Measurements from ENCODE around the gene RBFOX1.

DNA sequence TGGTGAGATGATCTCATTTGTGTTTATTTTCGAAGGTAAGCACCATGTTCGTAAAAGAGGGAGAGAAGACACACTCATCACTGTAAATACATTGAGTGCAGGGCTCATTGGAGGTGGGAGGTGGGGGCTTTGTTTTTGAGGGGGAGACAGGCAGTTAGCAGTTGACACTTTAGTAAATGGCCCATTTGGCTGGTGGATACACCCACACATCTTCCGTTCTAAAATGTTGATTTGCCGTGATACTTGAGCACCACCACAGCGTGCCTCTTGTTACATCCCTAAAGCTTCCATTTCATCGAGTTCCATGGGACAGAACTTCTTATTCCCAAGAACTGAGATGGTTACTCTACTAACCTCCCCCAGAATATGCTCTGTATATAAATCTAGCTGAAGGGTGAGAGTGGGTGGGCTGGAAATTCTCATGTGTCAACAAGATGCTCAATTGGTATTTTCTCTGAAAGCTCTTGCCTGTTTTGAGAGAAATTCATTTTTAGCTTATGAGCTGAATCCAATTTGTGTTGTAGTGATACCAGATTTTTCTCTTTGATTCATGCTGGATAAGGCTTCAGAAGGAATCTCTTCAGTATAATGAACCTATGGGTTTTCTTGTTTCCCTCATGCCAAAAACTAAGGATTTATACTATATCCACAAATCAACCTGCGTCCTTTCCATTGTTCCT lies 314.3 kb downstream of the RBFOX1 start:
- TF ChIP-seq, protein P1, sequence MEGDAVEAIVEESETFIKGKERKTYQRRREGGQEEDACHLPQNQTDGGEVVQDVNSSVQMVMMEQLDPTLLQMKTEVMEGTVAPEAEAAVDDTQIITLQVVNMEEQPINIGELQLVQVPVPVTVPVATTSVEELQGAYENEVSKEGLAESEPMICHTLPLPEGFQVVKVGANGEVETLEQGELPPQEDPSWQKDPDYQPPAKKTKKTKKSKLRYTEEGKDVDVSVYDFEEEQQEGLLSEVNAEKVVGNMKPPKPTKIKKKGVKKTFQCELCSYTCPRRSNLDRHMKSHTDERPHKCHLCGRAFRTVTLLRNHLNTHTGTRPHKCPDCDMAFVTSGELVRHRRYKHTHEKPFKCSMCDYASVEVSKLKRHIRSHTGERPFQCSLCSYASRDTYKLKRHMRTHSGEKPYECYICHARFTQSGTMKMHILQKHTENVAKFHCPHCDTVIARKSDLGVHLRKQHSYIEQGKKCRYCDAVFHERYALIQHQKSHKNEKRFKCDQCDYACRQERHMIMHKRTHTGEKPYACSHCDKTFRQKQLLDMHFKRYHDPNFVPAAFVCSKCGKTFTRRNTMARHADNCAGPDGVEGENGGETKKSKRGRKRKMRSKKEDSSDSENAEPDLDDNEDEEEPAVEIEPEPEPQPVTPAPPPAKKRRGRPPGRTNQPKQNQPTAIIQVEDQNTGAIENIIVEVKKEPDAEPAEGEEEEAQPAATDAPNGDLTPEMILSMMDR (IDR thresholded peaks at IDR 0.05) = no peak
- no peak for TF ChIP-seq POLR2A (IDR thresholded peaks at IDR 0.05)
